Upper lobe of left lung (tissue), 6 donors: Measurements from ENCODE around the gene BRCA1. TPM values are rescaled to one million over a fixed set of nuclear protein-coding genes. Genes with fewer than 3 reads are reported as not detected.

ENCODE experiments used
- ATAC-seq, 2 donors: fragments of 200-7000 bp; cut with Tn5 transposase; one replicate each; pipeline ENCODE4 v1.9.1; 2022; ENCODE audit warnings: mild to moderate bottlenecking in 2 of 2, moderate library complexity in 2 of 2; ENCODE audit not compliant: low FRiP score in 2 of 2
- DNase-seq, 2 donors: peaks; one replicate each; pipeline ENCODE4 v3.0.0-alpha.2; 2019 to 2020
- H3K27ac ChIP-seq, 4 donors: fragments of 200-600 bp; sonication (generic); one replicate each; pipeline ENCODE4 v1.5.1; 2016 to 2019
- H3K27me3 ChIP-seq, 4 donors: fragments of 200-600 bp; sonication (generic); one replicate each; pipeline ENCODE4 v1.5.1; 2017 to 2019
- H3K36me3 ChIP-seq, 4 donors: fragments of 200-600 bp; sonication (generic); one replicate each; pipeline ENCODE4 v1.5.1; 2016 to 2019
- H3K4me1 ChIP-seq, 4 donors: fragments of 200-600 bp; sonication (generic); one replicate each; pipeline ENCODE4 v1.5.1; 2018 to 2019
- H3K4me3 ChIP-seq, 4 donors: fragments of 200-600 bp; sonication (generic); one replicate each; pipeline ENCODE4 v1.5.1; 2017 to 2019; ENCODE audit warnings: mild to moderate bottlenecking in 2 of 4, moderate library complexity in 1 of 4
- H3K9me3 ChIP-seq, 4 donors: fragments of 200-600 bp; sonication (generic); one replicate each; pipeline ENCODE4 v1.5.1; 2018 to 2019
- CTCF ChIP-seq, 6 experiments: fragments of 450-650 bp in 4 of 6; fragments of 200-600 bp in 2 of 6; sonication (generic) in 2 of 6; IDR thresholded peaks; one replicate each; pipeline ENCODE4 v1.5.1; 2016 to 2019; ENCODE audit warnings: antibody characterized with exemption in 6 of 6
- EP300 ChIP-seq, 4 donors: sonication (generic); formaldehyde crosslinking; IDR thresholded peaks; one replicate each; pipeline ENCODE4 v1.5.1; 2017; ENCODE audit warnings: antibody characterized with exemption in 4 of 4, control low read depth in 2 of 4
- POLR2A ChIP-seq, 4 donors: fragments of 450-650 bp; IDR thresholded peaks; one replicate each; pipeline ENCODE4 v1.5.1; 2016 to 2017; ENCODE audit warnings: antibody characterized with exemption in 4 of 4, mild to moderate bottlenecking in 2 of 4
- POLR2AphosphoS5 ChIP-seq, 2 donors: sonication (generic); formaldehyde crosslinking; IDR thresholded peaks; one replicate each; pipeline ENCODE4 v1.5.1; 2017; ENCODE audit warnings: antibody characterized with exemption in 2 of 2
- WGBS, 2 donors: methylation state at CpG; one replicate each; pipeline ENCODE4 v1.1.5; 2017 to 2018; 5-methylcytosine and 5-hydroxymethylcytosine counted together
- total RNA-seq, 6 donors: library from RNA; depleted of rRNA in 4 of 6; stranded (reverse); fragments of >200 nt in 4 of 6; gene quantifications; one replicate each; pipeline versions ENCODE4 v1.1.0 to v1.2.1, GENCODE V29; 2016 to 2021
- donor health status: DM: no; HTN: no; CAD: no; lungs with moderate emphysema.
- donor health status: DM: no; HTN: yes; CAD: no; lungs with severe emphysema.

The BRCA1 gene
- total RNA-seq, 6 donors from 2014 or later = 4.3 to 15.7 (median 8.0) TPM

GRCh38 chr17:43051969-43052368 is 73.2 kb downstream of the BRCA1 start:
- H3K27me3 ChIP-seq = no peaks in the 10 kb centered on the region
- ATAC-seq = no peak
- DNase-seq = no peak
- no peak for TF ChIP-seq EP300 (IDR thresholded peaks at IDR 0.05)
- TF ChIP-seq POLR2A (IDR thresholded peaks at IDR 0.05) = no peak
- no peak for TF ChIP-seq CTCF (IDR thresholded peaks at IDR 0.05)
- no peak for TF ChIP-seq POLR2AphosphoS5 (IDR thresholded peaks at IDR 0.05)
- WGBS, 2 donors = 91 to 95% methylated on average over 1 of the region's 1 CpG
- H3K4me3 ChIP-seq = no peak overlapping the region
- H3K9me3 ChIP-seq = no peaks in the 10 kb centered on the region
- no peak overlapping the region for H3K27ac ChIP-seq
- no peaks in the 10 kb centered on the region for H3K36me3 ChIP-seq
- no peaks in the 10 kb centered on the region for H3K4me1 ChIP-seq

- no peak for DNase-seq
- H3K27ac ChIP-seq = no peak overlapping the region
- H3K4me3 ChIP-seq = no peak overlapping the region
- WGBS, 2 donors = 88 to 95% methylated on average over 4 of the region's 4 CpGs
- H3K27me3 ChIP-seq = no peaks in the 10 kb centered on the region
- ATAC-seq = no peak
- no peaks in the 10 kb centered on the region for H3K36me3 ChIP-seq
- H3K4me1 ChIP-seq = no peaks in the 10 kb centered on the region
- no peak for TF ChIP-seq POLR2AphosphoS5 (IDR thresholded peaks at IDR 0.05)
- H3K9me3 ChIP-seq = no peaks in the 10 kb centered on the region
These were observed 81.1 kb downstream of the BRCA1 start for GRCh38 chr17:43044024-43044423.

GRCh38 chr17:43043307-43043706 is 81.9 kb downstream of the BRCA1 start:
- Histone ChIP-seq H3K9me3 (no peaks in the 10 kb centered on the region), H3K27me3 (no peaks in the 10 kb centered on the region), H3K4me1 (no peaks in the 10 kb centered on the region), H3K36me3 (no peaks in the 10 kb centered on the region), H3K27ac (no peak overlapping the region), H3K4me3 (no peak overlapping the region)
- DNase-seq = no peak
- no peak for TF ChIP-seq CTCF (IDR thresholded peaks at IDR 0.05)
- no peak for TF ChIP-seq POLR2A (IDR thresholded peaks at IDR 0.05)
- no peak for TF ChIP-seq EP300 (IDR thresholded peaks at IDR 0.05)
- no peak for TF ChIP-seq POLR2AphosphoS5 (IDR thresholded peaks at IDR 0.05)
- ATAC-seq = peak in 1 of 2 donors; percentile 61

GRCh38 chr17:43042025-43042628 is 83.0 kb downstream of the BRCA1 start:
- ATAC-seq (no peak), DNase-seq (no peak)
- Histone ChIP-seq H3K27me3 (no peaks in the 10 kb centered on the region), H3K4me1 (no peaks in the 10 kb centered on the region), H3K4me3 (no peak overlapping the region), H3K36me3 (no peaks in the 10 kb centered on the region), H3K9me3 (no peaks in the 10 kb centered on the region), H3K27ac (no peak overlapping the region)
- TF ChIP-seq POLR2AphosphoS5 (IDR thresholded peaks at IDR 0.05) = no peak
- TF ChIP-seq POLR2A (IDR thresholded peaks at IDR 0.05) = no peak
- no peak for TF ChIP-seq CTCF (IDR thresholded peaks at IDR 0.05)
- TF ChIP-seq EP300 (IDR thresholded peaks at IDR 0.05) = no peak
- 84 to 86% methylated on average over 5 of the region's 5 CpGs for WGBS, 2 donors

- Histone ChIP-seq H3K9me3 (no peaks in the 10 kb centered on the region), H3K36me3 (no peaks in the 10 kb centered on the region), H3K27ac (no peak overlapping the region), H3K4me3 (no peak overlapping the region), H3K27me3 (no peaks in the 10 kb centered on the region), H3K4me1 (no peaks in the 10 kb centered on the region)
- DNase-seq (no peak), ATAC-seq (no peak)
- TF ChIP-seq EP300 (IDR thresholded peaks at IDR 0.05) (no peak), CTCF (IDR thresholded peaks at IDR 0.05) (no peak), POLR2AphosphoS5 (IDR thresholded peaks at IDR 0.05) (no peak), POLR2A (IDR thresholded peaks at IDR 0.05) (no peak)
- WGBS, 2 donors = 41 to 58% methylated on average over 2 of the region's 2 CpGs
These were observed 84.5 kb downstream of the BRCA1 start for GRCh38 chr17:43040655-43041054.
